Dedifferentiated amniotic fluid mesenchymal stem cell (primary cell): Measurements from ENCODE around the gene ABCC4.

Experiments used
- DNase-seq: peaks from one replicate; pipeline ENCODE4 v3.0.0-alpha.2; 2016; ENCODE audit errors: extremely low spot score

The ABCC4 gene

GRCh38 chr13:95258098-95258497 lies 43.2 kb downstream of the ABCC4 start:
- no peak for DNase-seq

GRCh38 chr13:95256091-95256490 lies 45.2 kb downstream of the ABCC4 start:
- no peak for DNase-seq

DNA sequence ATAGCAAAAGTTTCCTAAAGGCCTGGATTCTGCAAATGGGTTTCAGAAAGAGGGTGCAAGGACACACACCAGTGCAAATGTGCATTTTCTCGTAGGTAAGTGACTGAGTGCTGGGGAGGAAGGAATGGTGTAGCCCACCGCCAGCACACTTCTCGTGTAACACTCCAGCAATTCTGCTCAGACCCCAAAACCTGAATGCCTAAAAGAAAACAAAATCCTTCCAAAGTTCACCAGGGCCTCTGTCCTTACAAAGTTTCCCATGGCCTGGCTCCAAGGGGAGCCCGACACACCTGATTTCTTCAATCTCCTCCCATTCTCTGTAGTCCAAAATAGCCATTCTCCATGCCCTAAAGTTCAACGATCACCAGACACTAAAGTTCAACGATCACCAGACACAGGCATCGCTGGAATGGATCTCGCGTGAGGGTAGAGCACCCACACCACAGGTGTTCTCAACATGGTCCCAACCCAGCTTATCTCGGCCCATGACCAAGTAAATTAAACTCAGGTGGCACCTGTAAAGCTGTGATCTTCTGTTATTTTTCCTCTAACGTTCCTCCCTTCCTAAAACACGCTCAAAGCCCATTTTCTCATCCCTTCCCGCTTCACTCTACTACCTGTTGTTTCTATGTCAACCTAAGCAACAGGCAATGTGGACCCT lies 46.0 kb downstream of the ABCC4 start:
- DNase-seq: no peak

- no peak for DNase-seq
Observed at GRCh38 chr13:95254339-95254738, 46.9 kb downstream of the ABCC4 start.

DNA sequence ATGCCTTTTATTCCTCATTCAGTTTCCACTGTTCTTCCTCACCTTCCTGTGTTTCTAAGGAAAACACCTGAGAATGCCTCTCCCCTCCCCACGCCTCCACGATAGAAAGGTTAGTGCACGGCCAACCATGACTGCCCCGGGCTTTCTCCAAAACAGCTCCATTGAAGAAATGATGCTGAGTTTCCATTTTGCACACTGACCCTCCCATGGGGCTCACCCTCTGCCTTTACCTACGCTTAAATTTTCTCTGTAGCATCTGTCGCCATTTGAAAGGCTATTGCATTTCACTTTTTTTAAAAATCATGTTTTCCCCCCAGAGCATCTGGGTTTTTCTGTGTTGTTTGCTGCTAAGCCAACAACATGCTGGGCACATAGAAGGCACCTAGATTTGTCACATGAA lies 48.2 kb downstream of the ABCC4 start:
- DNase-seq: no peak

DNA sequence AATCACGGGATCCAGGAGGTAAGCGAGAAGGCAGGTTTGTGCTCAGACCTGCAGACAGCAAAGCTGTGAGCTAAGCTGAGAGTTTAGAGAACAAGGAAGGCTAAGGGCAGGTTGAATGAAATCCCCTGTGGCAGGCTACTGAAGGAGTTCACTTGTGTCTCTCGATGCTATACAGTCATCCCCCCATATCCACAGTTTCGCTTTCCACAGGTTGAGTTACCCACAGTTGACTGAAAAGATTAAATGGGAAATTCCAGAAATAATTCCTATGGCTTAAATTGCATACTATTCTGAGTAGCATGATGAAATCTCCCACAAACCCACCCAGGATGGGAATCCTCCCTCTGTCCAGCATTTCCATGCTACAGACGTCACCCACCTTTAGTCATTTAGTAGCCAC lies 49.6 kb downstream of the ABCC4 start:
- no peak for DNase-seq

DNA sequence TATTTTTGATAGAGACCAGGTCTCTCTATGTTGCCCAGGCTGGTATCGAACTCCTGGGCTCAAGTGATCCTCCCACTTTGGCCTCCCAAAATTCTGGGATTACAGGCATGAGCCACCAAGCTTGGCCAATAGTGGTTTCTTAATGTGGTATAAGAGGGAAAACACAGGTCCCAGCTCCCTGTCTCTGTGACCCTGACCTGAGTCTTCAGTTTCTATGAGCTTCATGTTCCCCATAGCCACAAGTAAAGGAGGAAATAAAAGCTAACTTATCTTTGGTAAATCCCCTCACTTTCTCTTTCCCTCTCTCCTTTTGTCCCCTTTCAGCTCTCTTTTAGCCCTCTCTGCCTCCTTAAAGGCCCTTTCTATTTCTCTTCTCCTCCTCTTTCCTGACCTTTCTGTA lies 50.3 kb downstream of the ABCC4 start:
- DNase-seq: no peak

DNA sequence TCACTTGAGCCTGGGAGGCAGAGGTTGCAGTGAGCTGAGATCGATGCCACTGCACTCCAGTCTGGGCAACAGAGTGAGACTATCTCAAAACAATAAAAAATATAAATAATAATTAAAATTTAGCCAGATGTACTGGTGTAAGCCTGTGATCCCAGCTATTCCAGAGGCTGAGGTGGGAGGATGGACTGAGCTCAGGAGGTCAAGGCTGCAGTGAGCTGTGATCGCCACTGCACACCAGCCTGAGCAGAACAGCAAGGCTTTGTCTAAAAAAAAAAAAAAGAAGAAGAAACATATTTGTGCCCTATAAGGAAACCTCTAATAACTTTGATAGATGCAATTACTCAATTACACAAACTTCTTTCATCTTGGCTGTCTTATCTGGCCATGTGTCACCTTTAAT lies 52.3 kb downstream of the ABCC4 start:
- DNase-seq: no peak

- DNase-seq: no peak
Observed at GRCh38 chr13:95247852-95248251, 53.4 kb downstream of the ABCC4 start.

DNA sequence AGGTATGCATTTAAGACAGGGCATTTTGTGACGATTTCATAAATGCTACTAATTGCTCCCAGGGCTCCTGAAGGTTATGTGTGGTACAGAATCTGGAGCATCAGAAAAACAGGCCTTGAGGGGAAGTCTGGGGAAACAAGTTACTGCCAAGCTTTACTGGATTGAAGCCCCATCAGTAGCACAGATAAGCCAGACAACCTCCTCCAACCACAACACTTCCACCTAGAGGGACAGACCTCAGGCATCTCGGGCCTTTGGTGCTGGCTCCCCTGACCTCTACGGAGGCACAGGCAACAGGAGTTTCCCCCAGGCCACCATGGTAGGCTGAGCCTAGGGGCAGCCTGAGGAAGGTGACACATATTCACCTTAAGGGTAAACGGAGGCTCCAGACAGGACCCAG lies 54.1 kb downstream of the ABCC4 start:
- DNase-seq: no peak

- no peak for DNase-seq
Observed at GRCh38 chr13:95246292-95247082, 54.8 kb downstream of the ABCC4 start.

DNA sequence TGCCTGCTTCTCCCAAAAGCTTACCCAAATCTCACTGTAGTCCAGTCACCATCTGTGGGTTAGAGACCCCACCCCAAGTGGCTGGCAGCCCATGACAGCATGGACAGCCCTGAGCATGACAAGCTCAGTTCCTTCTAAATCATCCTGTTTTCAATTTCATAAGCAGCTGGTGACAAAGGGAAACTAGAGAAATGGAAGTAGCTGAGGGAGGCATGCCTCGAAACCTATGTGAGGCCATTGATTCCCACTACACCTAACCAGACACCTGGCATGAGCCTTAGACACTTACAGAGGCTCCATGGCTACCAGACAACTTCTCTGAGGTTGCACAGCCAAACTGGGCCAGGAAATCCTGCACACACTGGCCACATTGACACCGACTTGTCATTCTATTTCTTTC lies 56.2 kb downstream of the ABCC4 start:
- DNase-seq: no peak

DNA sequence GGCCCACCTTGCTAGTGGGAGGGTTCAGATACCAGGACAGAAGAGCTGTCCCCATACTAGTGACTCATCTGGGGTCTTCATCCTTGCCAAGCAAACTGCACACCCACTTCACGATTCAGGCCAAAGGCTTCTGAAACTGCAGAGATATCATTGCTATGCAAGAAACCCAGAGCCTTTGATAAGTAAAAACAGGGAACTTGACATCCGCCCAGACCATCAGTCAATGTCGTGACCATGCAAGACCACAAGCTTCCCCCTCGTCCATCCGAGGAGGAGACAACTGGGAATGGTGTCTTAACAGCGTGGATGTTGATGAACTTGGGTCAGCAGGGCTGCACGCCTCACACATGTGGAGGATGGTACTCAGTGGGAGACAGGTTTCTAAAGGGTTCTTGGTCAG lies 58.0 kb downstream of the ABCC4 start:
- DNase-seq: no peak

- DNase-seq: no peak
Observed at GRCh38 chr13:95241321-95241720, 59.9 kb downstream of the ABCC4 start.

- no peak for DNase-seq
Observed at GRCh38 chr13:95239283-95239682, 62.0 kb downstream of the ABCC4 start.

- DNase-seq: no peak
Observed at GRCh38 chr13:95237310-95237870, 63.9 kb downstream of the ABCC4 start.

DNA sequence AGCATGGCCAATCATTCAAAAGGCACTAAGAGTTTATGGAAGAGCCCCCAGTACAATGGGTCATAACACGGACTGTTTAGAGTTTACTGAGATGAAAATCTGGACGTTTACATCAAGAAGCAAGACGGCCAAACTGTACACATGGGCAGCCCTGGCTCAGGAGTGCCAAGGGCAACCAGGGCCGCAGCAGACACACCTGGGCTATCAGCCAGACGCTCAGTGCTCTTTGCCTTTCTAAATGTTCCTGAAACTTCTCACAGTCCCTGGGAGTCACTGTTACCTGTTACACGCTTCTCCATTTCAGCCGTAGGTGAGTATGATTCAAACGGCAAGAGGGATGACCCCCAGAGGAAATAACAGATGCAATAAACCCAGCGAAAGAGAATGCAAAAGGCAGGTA lies 64.5 kb downstream of the ABCC4 start:
- no peak for DNase-seq

- DNase-seq: no peak
Observed at GRCh38 chr13:95235974-95236373, 65.3 kb downstream of the ABCC4 start.

DNA sequence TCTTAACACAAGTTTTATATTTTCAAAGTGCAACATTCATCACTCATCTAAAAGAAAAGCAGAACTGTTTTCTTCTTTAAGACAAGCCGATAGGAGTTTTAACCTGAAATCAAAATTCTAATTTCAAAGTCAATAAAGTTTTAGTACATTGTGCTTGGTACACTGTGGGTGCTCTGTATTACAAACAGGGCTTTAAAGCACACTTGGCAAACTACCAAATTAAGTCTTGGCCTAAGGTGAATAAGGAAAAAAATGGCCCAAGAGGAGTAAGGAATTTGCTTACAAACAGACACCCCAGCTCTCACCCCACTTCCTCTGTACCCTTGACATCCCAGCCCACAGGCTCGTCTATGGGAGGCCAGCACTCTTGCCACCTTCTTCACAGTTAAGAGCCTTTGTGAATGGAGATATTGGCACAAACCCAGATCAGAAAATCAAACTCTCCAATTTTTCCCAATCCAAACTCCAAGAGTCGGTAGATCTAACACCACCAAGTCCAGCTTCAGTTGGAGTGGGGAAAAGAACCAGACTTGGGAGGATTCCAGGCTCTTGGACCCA lies 66.0 kb downstream of the ABCC4 start:
- no peak for DNase-seq

GRCh38 chr13:95234242-95234641 lies 67.0 kb downstream of the ABCC4 start:
- no peak for DNase-seq

DNA sequence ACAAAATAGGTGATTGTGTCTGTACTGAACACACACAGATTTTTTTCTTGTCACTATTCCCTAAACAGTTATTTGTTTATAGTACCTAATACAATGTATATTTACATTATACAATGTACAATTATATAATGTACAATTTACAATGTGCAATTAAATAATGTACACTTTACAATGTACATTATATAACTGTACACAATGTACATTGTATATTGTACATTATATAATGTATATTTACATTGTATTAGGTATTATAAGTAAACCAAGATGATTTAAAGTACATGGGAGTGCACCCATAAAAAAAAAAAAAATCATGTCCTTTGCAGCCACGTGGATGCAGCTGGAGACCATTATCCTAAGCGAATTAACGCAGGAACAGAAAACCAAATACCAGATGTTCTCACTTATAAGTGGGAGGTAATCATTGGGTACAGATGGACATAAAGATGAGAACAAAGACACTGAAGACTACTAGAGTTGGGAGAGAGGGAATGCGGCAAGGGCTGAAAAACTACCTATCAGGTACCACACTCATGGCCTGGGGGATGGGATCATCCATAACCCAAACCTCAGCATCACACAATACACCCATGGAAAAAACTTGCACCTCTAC lies 68.1 kb downstream of the ABCC4 start:
- DNase-seq: no peak

DNA sequence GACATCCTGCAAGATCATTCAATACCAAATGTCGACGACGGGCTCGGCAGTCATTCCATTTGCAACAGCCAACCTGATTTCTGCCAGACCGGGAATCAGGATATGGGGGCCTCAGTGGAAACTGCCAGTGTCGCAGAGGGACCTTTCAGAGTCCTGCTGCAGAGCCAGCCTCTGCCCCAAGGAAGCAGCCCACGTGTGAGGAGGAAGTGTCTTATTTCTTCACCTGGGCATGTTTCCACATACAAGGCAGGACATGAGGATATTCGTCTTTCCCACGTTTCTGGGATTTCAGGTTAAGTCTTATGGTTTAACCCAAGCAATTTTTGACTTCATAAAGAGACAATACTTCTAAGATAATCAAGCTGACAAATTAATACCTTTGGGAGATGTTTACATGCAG lies 69.9 kb downstream of the ABCC4 start:
- no peak for DNase-seq

GRCh38 chr13:95229855-95230254 lies 71.4 kb downstream of the ABCC4 start:
- DNase-seq: no peak
